ENCODE results near the gene ANKRD42.

The ANKRD42 gene

DNA sequence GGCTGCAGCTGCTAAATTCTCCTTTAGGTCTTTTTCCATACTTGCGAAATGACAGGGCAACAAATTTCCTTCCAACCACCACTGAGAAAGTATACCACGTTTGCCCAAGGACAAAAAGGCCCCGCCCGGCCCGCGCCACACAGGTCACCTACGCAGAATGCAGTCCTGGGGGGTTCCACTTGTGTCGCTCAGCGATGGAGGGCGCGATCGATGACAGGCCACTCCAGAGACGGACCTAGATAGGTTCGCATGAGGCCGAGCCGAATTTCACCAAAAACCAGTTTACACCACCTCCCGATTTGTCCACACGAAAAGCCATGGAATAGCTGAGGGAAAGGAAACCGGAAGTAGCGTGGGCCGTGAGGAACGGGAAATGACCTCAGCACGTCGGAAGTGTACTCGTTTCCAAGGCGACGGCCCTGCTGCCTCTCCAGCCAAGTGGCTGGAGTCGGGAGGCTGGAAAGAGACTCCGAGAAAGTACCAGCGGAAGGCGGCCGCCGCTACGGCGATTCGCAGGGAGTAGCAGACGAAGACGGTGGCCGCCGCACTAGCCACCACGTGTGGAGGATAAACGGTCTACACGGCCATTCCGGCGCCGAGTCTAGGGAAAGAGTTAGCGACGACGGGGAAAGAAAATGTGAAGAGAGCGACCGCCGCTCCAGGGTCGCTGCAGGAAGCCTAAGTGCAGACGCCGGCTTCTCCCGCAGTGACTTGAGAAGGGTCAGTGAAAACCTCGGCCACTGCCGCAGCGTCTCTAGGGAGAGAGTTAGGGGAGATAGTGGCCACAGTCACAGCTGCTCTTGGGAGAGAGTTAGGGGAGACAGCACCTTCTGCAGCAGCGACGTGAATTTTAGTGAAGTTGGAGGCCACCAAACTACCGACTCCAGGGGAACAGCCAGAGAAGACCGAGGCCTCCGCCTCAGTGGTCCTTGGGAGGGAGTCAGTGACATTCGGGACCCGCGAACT is at the start of gene ANKRD42:
Gene ANKRD42 (plus strand): TSS at position 398 of the 966 bp plus-strand sequence. CDS start 959 bp downstream, outside the sequence.
- peak; percentile 93 for DNase-seq (ENCODE audit: low spot score)

DNA sequence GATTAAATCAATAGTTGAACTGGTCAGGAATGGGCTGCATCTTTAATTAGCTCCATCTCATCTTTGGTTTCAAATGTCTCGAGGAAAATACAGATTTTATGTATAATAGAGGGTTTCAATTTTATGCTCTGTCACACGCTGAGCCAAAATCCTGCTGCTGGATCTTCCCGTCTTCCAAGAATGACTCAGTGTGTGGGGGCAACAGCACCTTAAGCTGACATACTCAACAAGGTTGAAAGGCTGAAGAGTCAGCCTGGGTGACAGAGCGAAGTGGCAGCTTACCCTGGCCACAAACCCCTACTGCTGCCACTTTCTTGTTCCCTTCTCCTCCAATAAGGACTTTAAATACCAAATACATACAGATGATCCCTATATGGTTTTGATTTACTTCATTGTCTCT is 45.6 kb upstream of the ANKRD42 start:
- no peak for DNase-seq (ENCODE audit: low spot score)

DNA sequence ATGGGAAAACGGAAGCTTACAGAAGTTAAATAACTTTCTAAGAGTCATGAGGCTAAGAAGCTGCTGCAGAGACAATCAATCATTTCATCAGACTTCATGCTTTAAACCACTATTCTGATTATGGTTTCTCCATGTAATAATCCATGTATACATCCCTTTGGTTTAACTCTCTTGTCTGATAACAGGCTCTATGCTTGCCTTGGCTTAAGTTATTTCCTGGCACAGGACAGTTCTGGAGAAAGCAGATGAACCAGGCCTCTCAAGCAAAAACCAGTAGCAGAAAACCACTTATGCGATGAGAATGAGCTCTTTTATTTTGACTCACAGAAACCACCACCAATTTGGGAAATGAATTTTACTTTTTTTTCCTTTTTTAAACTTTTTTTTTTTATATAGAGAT is 43.1 kb upstream of the ANKRD42 start:
- no peak for DNase-seq (ENCODE audit: low spot score)

DNA sequence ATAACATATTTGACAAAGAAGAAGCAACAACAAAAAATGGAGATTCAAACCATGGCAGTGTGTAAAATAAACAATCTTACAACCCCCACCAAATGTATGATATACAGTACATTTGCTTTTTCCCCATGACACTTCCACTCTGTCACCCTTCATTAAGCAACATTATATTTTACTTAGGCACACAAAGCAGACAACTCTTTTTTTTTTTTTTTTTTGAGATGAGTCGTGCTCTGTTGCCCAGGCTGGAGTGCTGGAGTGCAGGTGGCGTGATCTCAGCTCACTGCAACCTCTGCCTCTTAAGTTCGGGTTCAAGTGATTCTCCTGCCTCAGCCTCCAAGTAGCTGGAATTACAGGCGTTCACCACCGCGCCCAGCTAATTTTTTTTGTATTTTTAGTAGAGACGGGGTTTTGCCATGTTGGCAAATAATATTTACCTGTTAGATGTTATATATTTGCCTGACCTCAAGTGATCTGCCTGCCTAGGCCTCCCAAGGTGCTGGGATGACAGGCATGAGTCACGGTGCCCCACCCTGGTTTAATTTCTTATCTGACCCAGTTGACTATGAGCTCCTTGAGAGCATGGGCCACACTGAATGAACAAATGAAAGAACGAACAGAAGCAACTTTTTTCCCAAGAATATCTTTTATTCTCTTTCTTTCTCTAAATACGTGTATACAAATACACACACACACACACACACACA is 42.1 kb upstream of the ANKRD42 start:
- no peak for DNase-seq (ENCODE audit: low spot score)

DNA sequence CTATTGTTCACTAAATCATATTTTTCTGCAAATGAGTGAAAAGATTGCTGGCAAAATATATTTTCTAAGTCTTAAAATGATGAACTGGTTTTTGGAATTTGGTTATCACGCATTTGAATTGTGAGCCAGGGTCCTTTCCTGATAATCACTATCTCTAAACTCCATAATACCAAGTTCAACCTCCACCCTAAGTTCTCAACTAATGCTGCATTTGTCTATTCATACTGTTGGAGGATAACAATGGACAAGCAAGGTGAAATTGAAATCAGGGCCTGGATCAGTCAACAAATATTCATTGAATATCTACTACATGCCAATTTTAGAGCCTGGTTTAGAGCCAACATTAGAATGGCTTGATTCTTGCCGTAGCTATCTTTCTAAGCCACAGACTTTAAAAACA is 41.2 kb upstream of the ANKRD42 start:
- no peak for DNase-seq (ENCODE audit: low spot score)

DNA sequence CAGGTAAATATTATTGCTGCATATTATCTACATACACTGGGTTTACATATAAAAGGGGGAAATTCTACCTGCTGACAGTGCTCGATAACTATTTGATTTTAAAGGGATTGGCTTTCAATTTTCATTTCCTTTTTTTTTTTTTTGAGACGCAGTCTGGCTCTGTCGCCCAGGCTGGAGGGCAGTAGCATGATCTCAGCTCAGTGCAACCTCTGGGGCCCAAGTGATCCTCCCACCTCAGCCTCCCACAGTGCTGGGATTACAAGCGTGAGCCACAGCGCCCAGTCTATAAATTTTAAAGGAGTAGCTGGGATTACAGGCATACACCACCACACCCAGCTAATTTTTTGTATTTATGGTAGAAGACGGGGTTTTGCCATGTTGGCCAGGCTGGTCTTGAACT is 39.7 kb upstream of the ANKRD42 start:
- DNase-seq (ENCODE audit: low spot score) = no peak

DNA sequence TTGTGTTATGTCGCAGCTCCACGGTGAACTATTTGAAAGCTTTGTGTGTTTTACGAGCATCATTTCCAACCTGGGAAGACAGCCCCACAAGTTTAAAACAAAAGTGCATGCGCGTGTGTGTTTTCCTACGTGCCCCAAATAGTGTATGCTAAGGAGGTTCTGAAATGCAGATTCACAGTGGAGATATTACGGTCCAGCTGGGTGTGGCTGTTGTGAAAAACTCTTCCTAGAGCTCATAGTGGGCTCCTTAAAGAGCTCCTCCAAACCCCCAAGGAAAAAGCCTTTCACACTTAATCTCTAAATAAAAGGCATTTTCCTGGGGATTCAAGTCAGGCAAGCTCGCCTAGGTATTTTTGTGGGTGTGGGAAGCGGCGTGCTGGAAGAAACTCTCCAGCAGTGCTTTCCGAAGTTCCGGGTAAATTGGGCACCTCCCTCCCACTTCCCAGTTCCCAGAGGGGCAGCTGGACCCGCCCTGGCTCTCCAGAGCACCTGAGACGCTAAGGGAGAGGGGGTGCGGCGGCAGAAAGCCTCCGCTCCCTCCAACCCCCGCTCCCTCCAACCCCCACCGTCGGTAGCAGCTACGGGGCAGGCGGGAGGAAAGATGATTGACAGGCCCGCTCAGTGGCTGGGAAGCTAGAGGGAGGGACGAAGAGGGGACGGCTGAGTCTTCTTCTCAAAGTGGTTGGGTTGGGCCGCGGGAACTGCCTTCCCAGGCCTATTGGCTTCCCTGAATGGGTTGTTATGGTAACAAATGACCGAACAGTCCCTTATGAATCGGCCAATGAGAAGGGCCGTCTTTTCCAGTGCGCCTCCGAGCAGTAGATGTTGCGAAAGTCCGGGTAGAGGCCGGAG is 37.1 kb upstream of the ANKRD42 start:
- DNase-seq (ENCODE audit: low spot score) = peak; percentile 98

DNA sequence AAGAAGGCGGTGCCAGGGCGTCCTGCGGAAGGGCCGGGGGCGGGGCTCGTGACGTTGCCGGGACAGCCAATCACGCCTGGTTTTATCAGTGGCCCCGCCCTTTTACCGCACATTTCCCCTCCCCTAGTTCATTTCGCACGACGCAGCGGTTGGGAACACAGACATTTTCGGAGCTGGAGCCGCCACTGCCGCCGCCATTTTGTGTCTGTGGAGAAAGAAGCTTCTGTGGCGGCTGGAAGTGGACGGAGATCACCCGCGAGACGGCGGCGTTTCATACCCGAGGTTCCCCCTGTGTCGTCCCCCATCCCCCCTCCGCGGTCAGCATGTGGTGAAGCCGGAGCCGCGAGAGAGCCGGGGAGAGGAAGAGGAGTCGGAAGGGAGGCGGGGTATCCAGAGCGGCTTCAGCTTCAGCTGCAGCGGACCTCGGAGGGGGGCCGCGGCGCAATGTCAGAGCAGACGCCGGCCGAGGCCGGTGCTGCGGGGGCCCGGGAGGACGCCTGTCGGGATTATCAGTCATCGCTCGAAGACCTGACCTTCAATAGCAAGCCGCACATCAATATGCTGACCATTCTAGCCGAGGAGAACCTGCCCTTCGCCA is 36.4 kb upstream of the ANKRD42 start, which contains the start of gene PCF11:
Gene PCF11 (plus strand): TSS at position 136 of the 598 bp plus-strand sequence. CDS start 309 bp downstream, at position 445.
- DNase-seq (ENCODE audit: low spot score) = no peak

DNA sequence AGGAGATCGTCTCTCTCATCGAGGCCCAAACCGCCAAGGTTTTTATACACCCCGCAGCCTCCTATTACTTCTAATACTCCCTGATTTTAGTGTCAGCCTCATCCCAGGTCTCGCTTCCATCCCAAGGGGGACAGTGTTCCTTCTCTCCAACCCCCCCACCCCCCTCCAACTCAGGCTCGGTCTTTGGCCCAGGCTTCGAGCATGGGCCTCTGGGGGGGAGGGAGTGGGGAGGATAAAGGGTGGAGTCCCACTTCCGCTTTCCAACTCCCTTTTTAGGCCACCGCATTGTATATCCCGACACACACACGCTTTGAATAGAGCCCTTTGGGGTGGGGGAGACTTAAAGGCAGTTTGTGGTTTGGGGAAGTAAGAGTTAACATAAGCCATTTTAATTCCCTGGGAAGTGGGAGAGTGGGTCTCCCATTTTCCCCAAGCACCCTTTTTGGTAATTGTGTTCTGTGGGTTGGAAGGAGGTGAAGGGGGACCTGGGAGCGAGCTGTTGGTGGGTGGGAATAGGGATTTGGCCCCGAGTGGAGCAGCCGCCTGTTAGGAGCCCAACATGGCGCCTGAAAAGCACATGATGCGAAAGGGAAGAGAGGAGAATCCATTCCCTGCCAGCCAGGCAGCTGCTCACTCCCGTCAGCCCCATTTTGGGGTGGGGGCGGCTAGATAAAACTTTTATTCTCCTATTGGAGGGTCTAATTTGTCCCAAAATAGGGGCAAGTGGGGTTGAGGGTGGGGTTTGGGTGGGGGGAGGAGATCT is 35.7 kb upstream of the ANKRD42 start:
- peak; percentile 66 for DNase-seq (ENCODE audit: low spot score)

DNA sequence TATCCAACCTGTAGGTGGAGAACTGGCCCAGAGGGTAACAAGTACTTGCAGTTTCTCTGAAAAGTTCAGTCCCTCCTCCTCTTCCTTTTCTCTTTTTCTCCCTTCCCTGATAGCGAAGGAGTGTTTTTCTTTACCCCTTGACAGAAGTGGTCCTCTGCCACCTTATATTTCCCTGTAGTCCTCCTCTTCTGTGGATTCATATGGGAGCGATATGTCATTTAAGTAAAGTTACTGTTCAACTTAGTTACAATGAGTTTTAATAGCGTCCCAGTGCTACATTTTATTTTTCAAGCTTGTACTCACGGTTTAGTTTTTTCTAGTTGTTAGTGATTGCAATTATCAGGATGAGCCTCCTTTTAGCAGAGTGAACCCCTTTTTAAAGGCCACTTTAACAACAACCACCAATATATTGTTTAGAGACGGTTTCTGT is 35.1 kb upstream of the ANKRD42 start:
- no peak for DNase-seq (ENCODE audit: low spot score)

DNA sequence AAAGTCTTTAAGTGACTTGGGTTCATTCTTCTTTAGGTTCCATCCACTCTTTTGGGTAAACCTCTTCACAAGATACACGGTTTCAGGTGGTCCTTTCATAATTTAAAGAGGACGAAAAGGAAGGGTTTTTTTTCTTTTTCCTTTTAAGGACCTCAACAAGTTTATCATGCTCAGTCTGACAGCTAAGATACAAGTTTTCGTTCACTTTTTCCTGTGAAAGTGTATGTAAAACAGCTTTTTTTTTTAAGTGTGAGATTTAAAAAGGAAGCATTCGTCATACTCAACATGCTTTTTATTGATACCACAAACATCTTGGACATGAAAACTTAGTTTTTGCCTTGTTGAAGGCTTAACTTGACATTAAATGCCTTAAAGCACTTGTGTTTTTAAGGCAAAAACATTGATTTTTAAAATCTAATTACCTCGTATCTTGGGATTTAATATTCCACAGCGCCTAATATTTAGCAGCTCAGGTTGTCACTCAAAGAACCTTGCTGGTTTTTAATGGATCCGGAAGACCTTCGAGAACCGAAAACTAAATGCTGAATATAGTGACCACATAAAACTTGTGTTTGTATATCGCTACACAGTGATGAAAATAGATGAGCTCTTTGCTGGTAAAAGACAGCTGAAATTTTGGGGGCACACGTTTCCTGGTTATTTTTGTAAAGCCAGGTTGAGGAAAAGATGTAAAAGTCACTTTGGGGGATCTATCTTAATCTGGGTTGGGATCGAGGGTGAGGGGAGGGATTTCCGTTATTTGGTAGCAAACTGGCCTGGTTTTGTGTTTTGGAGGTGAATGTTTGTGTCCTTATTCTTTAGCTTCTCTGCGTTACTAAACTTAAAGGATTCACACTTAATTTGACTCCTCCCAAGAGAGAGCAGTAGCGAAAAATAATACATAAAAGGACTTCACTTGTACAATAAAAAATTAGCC is 34.3 kb upstream of the ANKRD42 start:
- no peak for DNase-seq (ENCODE audit: low spot score)

DNA sequence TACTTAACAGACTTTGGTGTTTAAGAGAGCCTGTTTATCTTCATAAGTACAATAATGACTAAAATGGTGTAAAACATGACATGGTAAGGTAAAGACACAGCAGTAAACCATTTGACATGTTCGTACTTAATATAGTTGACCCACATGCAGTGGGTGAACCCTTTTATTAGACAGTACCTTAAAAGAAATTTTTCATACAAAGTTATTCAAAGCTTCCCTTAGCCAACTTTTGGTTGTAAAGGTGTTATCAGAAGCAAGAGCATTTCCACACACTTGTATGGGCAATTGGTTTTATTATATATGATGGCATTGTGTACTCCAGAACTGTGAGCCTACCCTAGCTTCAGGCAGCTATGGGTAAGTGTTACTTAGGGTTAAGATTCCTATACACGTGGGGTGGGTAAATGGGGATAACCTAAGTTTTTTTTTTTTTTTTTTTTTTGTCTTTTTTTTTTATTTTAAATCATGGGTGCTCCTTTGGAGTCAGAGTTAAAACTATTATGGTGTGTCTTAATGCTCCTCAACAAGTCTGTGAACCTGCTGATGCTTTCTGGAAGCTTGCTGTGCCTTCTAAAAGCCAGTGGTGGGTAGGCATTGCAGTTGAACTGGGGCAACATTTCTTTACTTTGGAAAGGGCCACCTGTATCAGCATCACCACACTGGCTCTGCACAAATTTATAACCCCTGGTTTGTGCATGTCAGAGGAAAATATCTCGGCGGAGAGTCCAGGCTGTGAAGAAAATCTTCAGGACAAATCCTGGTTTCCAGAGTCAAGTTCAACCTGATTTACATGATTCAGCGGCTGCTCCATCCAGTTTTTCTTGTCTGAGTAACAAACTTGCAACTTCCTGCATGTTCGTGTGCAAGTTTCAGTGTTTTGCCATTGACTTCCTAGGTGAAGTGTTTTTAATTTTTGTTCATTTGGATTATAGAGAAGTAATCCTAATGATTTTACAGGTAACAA is 33.3 kb upstream of the ANKRD42 start:
- DNase-seq (ENCODE audit: low spot score) = no peak

DNA sequence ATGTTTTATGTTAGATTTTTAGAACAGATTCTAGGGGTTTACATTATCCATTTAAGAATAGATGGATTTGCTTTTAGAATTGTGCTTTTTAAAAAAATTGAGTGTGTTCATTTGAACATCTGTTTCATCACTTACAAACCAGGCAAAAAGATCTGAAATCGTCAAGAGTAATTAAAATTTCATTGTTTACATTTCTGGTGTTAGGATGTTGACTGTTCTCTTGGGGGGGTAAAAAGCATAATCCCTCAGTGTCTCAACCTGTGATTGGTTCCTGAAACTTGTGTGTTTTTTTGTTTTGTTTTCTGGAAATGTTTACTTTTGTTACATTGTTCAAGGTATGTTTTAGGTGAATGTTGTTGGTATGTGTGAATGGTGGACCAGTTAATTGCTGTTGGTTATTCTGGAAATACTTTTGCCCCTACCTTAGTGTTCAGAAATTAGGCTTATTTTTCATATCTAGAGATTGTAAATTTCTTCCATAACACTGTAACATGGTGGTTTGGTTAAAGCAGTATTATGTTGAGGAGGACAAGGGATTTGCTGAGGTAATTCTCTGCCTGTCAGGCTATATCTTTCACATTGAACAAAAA is 31.8 kb upstream of the ANKRD42 start:
- no peak for DNase-seq (ENCODE audit: low spot score)

DNA sequence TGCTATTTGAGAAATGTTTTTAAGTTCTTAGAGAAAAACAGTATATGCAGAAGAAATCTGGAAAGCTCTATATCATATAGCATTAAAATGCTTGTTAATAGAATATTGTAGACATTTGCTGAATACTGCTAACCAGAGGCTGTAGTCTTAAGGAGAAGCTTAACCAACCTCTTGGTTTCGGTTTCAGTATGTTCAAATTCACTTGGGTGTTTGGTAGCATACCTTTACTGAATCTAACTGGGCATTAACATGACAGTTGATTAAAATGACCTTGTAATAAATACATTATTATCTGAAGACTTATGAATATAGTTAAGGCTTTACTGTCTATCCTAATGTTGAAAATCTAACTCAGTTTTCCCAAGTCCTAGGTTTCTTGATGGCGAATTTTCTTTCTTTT is 31.1 kb upstream of the ANKRD42 start:
- DNase-seq (ENCODE audit: low spot score) = no peak

DNA sequence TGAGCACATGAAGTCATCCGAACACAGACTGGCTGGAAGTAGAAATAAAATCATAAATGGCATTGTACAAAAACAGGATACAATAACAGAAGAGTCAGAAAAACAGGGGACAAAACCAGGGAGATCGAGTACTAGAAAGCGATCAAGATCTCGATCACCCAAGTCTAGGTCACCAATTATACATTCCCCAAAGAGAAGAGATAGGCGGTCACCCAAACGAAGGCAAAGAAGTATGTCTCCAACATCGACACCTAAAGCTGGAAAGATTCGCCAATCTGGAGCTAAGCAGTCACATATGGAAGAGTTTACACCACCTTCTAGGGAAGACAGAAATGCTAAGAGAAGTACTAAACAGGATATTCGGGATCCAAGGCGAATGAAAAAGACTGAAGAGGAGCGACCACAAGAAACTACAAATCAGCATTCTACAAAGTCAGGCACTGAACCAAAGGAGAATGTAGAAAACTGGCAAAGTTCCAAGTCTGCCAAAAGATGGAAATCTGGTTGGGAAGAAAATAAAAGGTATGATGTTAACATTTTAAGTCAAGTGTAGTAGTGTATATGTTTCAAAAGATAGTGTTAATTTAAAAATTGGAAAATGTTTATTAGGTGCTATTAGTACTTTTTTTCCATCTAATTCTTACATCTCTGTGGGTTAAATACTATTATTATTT is 27.2 kb upstream of the ANKRD42 start:
- no peak for DNase-seq (ENCODE audit: low spot score)

DNA sequence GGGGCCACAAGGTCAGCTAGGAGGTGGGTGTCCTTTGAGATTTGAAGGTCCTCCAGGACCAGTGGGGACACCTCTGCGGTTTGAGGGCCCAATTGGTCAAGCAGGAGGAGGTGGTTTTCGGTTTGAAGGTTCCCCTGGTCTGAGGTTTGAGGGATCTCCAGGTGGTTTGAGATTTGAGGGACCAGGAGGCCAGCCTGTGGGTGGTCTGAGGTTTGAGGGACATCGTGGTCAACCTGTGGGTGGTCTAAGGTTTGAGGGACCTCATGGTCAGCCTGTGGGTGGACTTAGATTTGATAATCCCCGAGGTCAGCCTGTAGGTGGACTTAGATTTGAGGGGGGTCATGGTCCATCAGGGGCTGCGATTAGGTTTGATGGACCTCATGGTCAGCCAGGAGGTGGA is 24.8 kb upstream of the ANKRD42 start:
- DNase-seq (ENCODE audit: low spot score) = no peak

DNA sequence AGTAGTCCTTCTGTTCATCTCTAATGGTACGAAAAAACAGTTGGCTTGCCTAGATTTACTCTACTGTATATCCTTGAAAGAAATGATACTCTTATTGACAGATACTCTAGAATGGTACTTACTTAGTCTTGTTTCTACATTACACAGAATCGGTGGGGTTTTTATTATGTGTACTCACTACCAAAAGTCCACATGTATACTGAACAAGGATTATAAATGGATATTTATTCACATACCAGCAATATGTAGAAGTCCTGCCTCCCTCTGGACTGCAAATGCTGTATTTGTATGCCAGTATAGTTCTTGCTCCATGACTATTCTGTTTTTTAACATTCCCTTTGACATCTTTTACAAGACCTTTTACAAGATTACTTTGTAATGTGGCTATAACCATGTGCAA is 22.6 kb upstream of the ANKRD42 start:
- no peak for DNase-seq (ENCODE audit: low spot score)

DNA sequence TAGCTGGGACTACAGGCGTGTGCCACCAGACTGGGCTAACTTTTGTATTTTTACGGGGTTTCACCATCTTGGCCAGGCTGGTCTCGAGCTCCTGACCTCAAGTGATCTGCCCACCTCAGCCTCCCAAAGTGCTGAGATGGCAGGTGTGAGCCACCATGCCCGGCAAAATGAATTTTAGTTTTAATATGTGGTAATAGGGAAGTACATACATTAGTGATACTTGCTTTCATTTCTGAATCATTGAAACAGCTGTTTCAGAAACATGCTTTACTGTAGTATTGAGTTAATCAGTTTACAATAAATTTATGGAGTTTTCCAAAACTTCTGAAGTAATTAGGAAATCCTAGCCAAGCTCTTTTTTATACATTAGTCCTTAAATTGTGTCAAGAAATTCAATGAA is 21.0 kb upstream of the ANKRD42 start:
- no peak for DNase-seq (ENCODE audit: low spot score)

Measured in ecto neural progenitor cell (in vitro differentiated cells).